Retinal pigment epithelial cell (primary cell): ENCODE data around the gene TMEM51.

Source experiments
- DNase-seq: peaks from one replicate; pipeline ENCODE4 v3.0.0-alpha.2; 2010; ENCODE audit warnings: low read depth
- H3K4me3 ChIP-seq: 2 replicates; pipeline ENCODE4 v1.5.1; 2011; ENCODE audit warnings: mild to moderate bottlenecking, low read length, control low read depth, moderate library complexity
- CTCF ChIP-seq: conservative IDR thresholded peaks from 2 replicates; pipeline ENCODE4 v1.5.1; 2011; ENCODE audit warnings: low read depth, low read length, control low read depth, inconsistent platforms

Gene TMEM51

GRCh38 chr1:15224974-15225373 is 71.4 kb downstream of the TMEM51 start:
- no peak overlapping the region for H3K4me3 ChIP-seq
- TF ChIP-seq CTCF, result no peak
- DNase-seq, result no peak

GRCh38 chr1:15225461-15225860 is 71.9 kb downstream of the TMEM51 start:
- no peak for DNase-seq
- TF ChIP-seq CTCF, result no peak
- H3K4me3 ChIP-seq, result no peak overlapping the region

- no peak for DNase-seq
- no peak for TF ChIP-seq CTCF
- no peak overlapping the region for H3K4me3 ChIP-seq
These were observed 73.1 kb downstream of the TMEM51 start for GRCh38 chr1:15226388-15227255.

GRCh38 chr1:15229707-15230131 is 76.2 kb downstream of the TMEM51 start:
- H3K4me3 ChIP-seq, result no peak overlapping the region
- no peak for DNase-seq
- no peak for TF ChIP-seq CTCF

GRCh38 chr1:15231714-15232201 is 78.2 kb downstream of the TMEM51 start:
- DNase-seq, result no peak
- no peak overlapping the region for H3K4me3 ChIP-seq
- TF ChIP-seq CTCF, result no peak

GRCh38 chr1:15233689-15234088 is 80.1 kb downstream of the TMEM51 start:
- TF ChIP-seq CTCF, result no peak
- H3K4me3 ChIP-seq, result no peak overlapping the region
- no peak for DNase-seq

- no peak overlapping the region for H3K4me3 ChIP-seq
- TF ChIP-seq CTCF, result no peak
- no peak for DNase-seq
These were observed 82.8 kb downstream of the TMEM51 start for GRCh38 chr1:15236321-15236721.
